DND-41 (cell line): ENCODE results near the gene CPA2.
"Not testable (repeated sequence)": the region's sequence is repeated elsewhere in the genome, so short reads cannot be mapped to it uniquely, and the experiment has no call there.

Experiments used
- ATAC-seq: fragments of 200-7000 bp; cut with Tn5 transposase; 3 replicates; pipeline ENCODE4 v1.9.1; 2021; ENCODE audit warnings: low read depth; ENCODE audit not compliant: insufficient read depth
- DNase-seq: peaks from one replicate; pipeline ENCODE4 v3.0.0-alpha.2; 2020
- H2AFZ ChIP-seq: 2 replicates; pipeline ENCODE4 v1.6.0; 2012; ENCODE audit warnings: low read depth, low read length
- H3K27ac ChIP-seq: 2 replicates; pipeline ENCODE4 v1.5.1; 2012; ENCODE audit warnings: low read length, inconsistent platforms
- H3K27me3 ChIP-seq: fragments of 200-600 bp; sonication (generic); 2 replicates; pipeline ENCODE4 v1.6.0; 2012; ENCODE audit warnings: low read length, mild to moderate bottlenecking, inconsistent platforms; ENCODE audit not compliant: insufficient read depth, poor library complexity
- H3K36me3 ChIP-seq: 2 replicates; pipeline ENCODE4 v1.5.1; 2012; ENCODE audit warnings: low read length, inconsistent platforms; ENCODE audit not compliant: insufficient read depth
- H3K4me1 ChIP-seq: 2 replicates; pipeline ENCODE4 v1.5.1; 2012; ENCODE audit warnings: mild to moderate bottlenecking, low read length; ENCODE audit not compliant: insufficient read depth
- H3K4me2 ChIP-seq: 2 replicates; pipeline ENCODE4 v1.6.0; 2012; ENCODE audit warnings: mild to moderate bottlenecking, moderate library complexity, low read length, inconsistent platforms; ENCODE audit not compliant: insufficient read depth
- H3K4me3 ChIP-seq, 2 experiments: fragments of 200-600 bp in 1 of 2; shearing (Covaris generic) in 1 of 2; 2 replicates each; pipeline ENCODE4 v1.5.1; 2012 to 2016; ENCODE audit warnings: inconsistent platforms in 2 of 2, low read length in 2 of 2, mild to moderate bottlenecking in 2 of 2, low read depth in 1 of 2, moderate library complexity in 1 of 2
- H3K79me2 ChIP-seq: 2 replicates; pipeline ENCODE4 v1.6.0; 2012; ENCODE audit warnings: low read length, inconsistent platforms; ENCODE audit not compliant: insufficient read depth
- H3K9ac ChIP-seq: 2 replicates; pipeline ENCODE4 v1.6.0; 2012; ENCODE audit warnings: low read depth, mild to moderate bottlenecking, inconsistent platforms, low read length, moderate library complexity
- H3K9me3 ChIP-seq: 2 replicates; pipeline ENCODE4 v1.5.1; 2012; ENCODE audit warnings: low read length, moderate library complexity, mild to moderate bottlenecking, inconsistent platforms; ENCODE audit not compliant: insufficient read depth, severe bottlenecking
- H4K20me1 ChIP-seq: 2 replicates; pipeline ENCODE4 v1.6.0; 2012; ENCODE audit warnings: low read length; ENCODE audit not compliant: insufficient read depth
- EZH2 ChIP-seq: IDR thresholded peaks from 3 replicates; pipeline ENCODE4 v1.6.1; 2012; ENCODE audit warnings: borderline replicate concordance, low read depth, mild to moderate bottlenecking, moderate library complexity, low read length, inconsistent platforms; ENCODE audit not compliant: severe bottlenecking
- TF ChIP-seq, protein P1 (sequence below): IDR thresholded peaks from 2 replicates; pipeline ENCODE4 v1.5.1; 2012; ENCODE audit warnings: borderline replicate concordance, low read length, moderate library complexity, mild to moderate bottlenecking; ENCODE audit not compliant: poor library complexity, severe bottlenecking; ENCODE audit errors: extremely low read depth

The CPA2 gene

DNA sequence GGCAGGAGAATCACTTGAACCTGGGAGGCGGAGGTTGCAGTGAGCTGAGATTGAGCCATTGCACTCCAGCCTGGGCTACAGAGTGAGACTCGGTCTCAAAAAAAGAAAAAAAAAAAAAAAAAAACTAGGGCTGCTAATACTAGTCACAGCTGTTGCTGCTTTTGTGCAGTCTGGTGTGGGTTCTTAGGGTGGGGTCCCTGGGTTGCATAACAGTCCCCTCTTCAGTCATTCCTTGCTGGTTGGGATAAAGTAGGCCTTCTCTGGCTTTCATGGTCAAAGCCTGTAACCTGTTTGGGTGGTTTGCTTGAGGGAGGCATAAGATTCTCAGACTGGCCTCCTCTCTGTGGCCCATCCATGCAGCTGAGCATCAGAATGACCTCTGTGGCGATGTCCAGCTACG is 44.9 kb upstream of the CPA2 start:
- H3K4me3 ChIP-seq, result no peak overlapping the region
- H3K9ac ChIP-seq, result no peak overlapping the region
- no peak for ATAC-seq
- no peaks in the 10 kb centered on the region for H4K20me1 ChIP-seq
- no peak overlapping the region for H3K4me2 ChIP-seq
- H3K4me1 ChIP-seq, result no peaks in the 10 kb centered on the region
- no peaks in the 10 kb centered on the region for H3K9me3 ChIP-seq
- H3K36me3 ChIP-seq, result no peaks in the 10 kb centered on the region
- H3K27me3 ChIP-seq, result no peaks in the 10 kb centered on the region
- no peaks in the 10 kb centered on the region for H3K79me2 ChIP-seq
- DNase-seq, result no peak
- TF ChIP-seq EZH2, result no peak
- TF ChIP-seq, protein P1, sequence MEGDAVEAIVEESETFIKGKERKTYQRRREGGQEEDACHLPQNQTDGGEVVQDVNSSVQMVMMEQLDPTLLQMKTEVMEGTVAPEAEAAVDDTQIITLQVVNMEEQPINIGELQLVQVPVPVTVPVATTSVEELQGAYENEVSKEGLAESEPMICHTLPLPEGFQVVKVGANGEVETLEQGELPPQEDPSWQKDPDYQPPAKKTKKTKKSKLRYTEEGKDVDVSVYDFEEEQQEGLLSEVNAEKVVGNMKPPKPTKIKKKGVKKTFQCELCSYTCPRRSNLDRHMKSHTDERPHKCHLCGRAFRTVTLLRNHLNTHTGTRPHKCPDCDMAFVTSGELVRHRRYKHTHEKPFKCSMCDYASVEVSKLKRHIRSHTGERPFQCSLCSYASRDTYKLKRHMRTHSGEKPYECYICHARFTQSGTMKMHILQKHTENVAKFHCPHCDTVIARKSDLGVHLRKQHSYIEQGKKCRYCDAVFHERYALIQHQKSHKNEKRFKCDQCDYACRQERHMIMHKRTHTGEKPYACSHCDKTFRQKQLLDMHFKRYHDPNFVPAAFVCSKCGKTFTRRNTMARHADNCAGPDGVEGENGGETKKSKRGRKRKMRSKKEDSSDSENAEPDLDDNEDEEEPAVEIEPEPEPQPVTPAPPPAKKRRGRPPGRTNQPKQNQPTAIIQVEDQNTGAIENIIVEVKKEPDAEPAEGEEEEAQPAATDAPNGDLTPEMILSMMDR, result no peak
- H2AFZ ChIP-seq, result no peak overlapping the region
- H3K27ac ChIP-seq, result no peak overlapping the region

DNA sequence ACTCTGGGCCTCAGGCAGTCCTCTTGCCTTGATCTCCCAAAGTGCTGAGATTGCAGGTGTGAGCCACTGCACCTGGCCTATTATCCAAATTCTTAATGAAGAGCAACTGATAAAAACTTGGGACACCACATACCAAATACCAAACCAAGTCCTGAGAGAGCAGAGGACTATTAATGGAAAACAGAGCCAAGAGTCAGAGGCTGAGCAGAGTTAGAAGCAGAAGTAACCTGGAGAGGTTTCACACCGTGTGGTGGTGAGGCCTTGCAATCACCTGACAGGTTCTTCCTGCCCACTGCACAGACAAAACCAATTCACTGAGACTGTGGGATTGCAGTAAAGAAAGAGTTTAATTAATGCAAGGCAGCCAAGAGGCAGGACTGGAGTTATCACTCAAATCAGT is 43.0 kb upstream of the CPA2 start:
- no peaks in the 10 kb centered on the region for H3K9me3 ChIP-seq
- H2AFZ ChIP-seq, result 0 out of 2 replicates have a peak overlapping the region, but pooled peaks have one; percentile 16
- DNase-seq (no peak), ATAC-seq (no peak)
- H3K9ac ChIP-seq, result no peak overlapping the region
- H3K4me2 ChIP-seq, result no peak overlapping the region
- no peaks in the 10 kb centered on the region for H3K36me3 ChIP-seq
- H3K27me3 ChIP-seq, result no peaks in the 10 kb centered on the region
- no peaks in the 10 kb centered on the region for H4K20me1 ChIP-seq
- no peak overlapping the region for H3K4me3 ChIP-seq
- TF ChIP-seq EZH2, result no peak
- TF ChIP-seq, protein P1, result no peak
- no peaks in the 10 kb centered on the region for H3K4me1 ChIP-seq
- no peak overlapping the region for H3K27ac ChIP-seq
- no peaks in the 10 kb centered on the region for H3K79me2 ChIP-seq

DNA sequence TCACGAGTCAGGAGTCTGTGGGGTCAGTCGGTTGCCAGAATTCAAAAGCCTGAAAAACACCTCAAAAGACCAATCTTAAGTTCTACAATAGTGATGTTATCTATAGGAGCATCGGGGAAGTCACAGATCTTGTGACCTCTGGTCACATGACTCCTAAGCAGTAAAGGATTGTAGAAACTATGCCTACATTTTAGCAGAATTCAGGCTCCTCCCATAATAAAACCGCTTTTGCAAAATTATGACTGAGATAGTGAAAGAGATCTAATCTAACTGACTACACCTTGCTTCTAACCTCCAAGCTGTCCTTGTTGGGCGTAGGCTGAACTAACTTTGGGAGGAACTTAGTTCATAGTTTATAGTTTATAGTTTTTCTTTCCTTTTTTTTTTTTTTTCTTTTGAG is 42.5 kb upstream of the CPA2 start:
- H3K9ac ChIP-seq, result no peak overlapping the region
- no peak overlapping the region for H3K4me2 ChIP-seq
- no peak for DNase-seq
- H3K9me3 ChIP-seq, result no peaks in the 10 kb centered on the region
- no peaks in the 10 kb centered on the region for H3K79me2 ChIP-seq
- no peaks in the 10 kb centered on the region for H4K20me1 ChIP-seq
- H3K4me1 ChIP-seq, result no peaks in the 10 kb centered on the region
- no peaks in the 10 kb centered on the region for H3K27me3 ChIP-seq
- ATAC-seq, result no peak
- TF ChIP-seq, protein P1, result no peak
- no peak for TF ChIP-seq EZH2
- no peak overlapping the region for H2AFZ ChIP-seq
- H3K27ac ChIP-seq, result no peak overlapping the region
- no peaks in the 10 kb centered on the region for H3K36me3 ChIP-seq
- H3K4me3 ChIP-seq, result no peak overlapping the region

DNA sequence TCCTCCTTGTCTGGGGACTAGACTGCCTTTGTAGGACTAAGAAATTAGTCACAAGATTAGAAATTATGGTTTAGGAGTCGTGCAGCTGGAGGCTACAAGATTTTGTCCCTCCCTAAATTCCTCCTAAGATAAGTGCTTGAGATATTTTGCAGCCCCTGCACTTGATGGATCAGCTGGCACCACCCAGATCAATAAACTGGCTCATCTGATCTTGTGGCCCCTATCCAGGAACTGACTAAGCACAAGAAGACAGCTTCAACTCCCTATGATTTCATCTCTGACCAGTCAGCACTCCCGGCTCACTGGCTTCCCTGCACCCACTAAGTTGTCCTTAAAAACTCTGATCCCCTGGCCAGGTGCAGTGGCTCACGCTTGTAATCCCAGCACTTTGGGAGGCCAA is 41.7 kb upstream of the CPA2 start:
- not testable (repeated sequence) for H2AFZ ChIP-seq, DNase-seq, H3K4me2 ChIP-seq, H3K4me3 ChIP-seq, H3K4me1 ChIP-seq, ATAC-seq, H3K27ac ChIP-seq, H3K9ac ChIP-seq, H3K9me3 ChIP-seq, H3K27me3 ChIP-seq, H3K36me3 ChIP-seq, H3K79me2 ChIP-seq, H4K20me1 ChIP-seq
